ENCODE measurements around the gene BPI. TPM values are rescaled to one million over a fixed set of nuclear protein-coding genes. Genes with fewer than 3 reads are reported as not detected.

Gene BPI
- total RNA-seq, 4 donors from 2014 or later = not detected

DNA sequence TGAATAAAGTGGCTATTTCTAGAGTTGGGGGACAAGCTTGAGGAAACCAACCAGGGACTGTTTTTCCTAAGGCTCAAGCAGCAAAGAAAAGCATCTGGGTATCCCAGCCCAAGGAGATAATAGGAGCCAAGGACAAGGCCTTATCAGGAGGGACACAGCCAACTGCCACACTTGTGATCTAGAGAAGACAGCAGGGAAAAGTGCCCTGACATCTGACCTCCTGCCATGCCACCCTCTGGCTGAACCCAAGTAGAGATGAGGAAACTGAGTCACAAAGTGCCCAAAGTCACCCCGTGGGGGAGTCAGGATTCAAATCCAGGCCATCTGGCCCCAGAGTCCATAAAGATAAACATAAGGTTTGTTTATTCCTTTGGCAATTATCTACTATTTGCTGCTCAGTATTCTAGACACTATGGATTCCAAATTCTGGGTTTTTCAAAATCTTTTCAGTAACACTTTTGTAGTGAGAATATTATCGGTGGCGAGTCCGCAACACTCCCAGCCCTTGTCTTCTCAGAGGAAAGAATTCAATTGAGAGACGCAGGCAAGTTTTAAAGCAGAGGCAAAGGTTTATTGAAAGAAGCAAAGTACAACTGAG, 38.9 kb downstream of the BPI start:
- Histone ChIP-seq H3K4me1 (peaks cover 22 to 26% of the 10 kb centered on the region in 2 donors), H3K36me3 (no peaks in the 10 kb centered on the region), H3K27me3 (no peaks in the 10 kb centered on the region), H3K27ac (no peak overlapping the region), H3K9me3 (no peaks in the 10 kb centered on the region), H3K4me3 (no peak overlapping the region)
- TF ChIP-seq CTCF (IDR thresholded peaks at IDR 0.05 in 4 of 5, conservative IDR thresholded peaks at IDR 0.05 in 1 of 5) (no peak), POLR2A (IDR thresholded peaks at IDR 0.05) (no peak)
- DNase-seq = no peak
- in situ Hi-C loops (cut with MboI; ENCODE audit: low sequenced_read_pairs in 4 of 4) (loop anchor here in 1 of 4 donors (25.0 kb wide), 1 partner anchor 281 kb away; no protein-coding TSS in a partner anchor), intact Hi-C loops (cut with DNase I; ENCODE audit: low total_unique reads) (no loop called here)
- ATAC-seq = no peak

- Histone ChIP-seq H3K27ac (no peak overlapping the region), H3K27me3 (no peaks in the 10 kb centered on the region), H3K4me1 (peaks cover 22 to 26% of the 10 kb centered on the region in 2 donors), H3K4me3 (no peak overlapping the region), H3K36me3 (no peaks in the 10 kb centered on the region), H3K9me3 (no peaks in the 10 kb centered on the region)
- intact Hi-C loops (cut with DNase I; ENCODE audit: low total_unique reads) (no loop called here), in situ Hi-C loops (cut with MboI; ENCODE audit: low sequenced_read_pairs in 4 of 4) (loop anchor here in 1 of 4 donors (25.0 kb wide), 1 partner anchor 281 kb away; no protein-coding TSS in a partner anchor)
- TF ChIP-seq CTCF (IDR thresholded peaks at IDR 0.05 in 4 of 5, conservative IDR thresholded peaks at IDR 0.05 in 1 of 5) (no peak), POLR2A (IDR thresholded peaks at IDR 0.05) (no peak)
- ATAC-seq (no peak), DNase-seq (no peak)
Observed at GRCh38 chr20:38343311-38344106, 39.6 kb downstream of the BPI start.

- ATAC-seq (no peak), DNase-seq (no peak)
- in situ Hi-C loops (cut with MboI; ENCODE audit: low sequenced_read_pairs in 4 of 4) = loop anchor here in 1 of 4 donors (25.0 kb wide), 1 partner anchor 282 kb away; no protein-coding TSS in a partner anchor
- H3K36me3 ChIP-seq = no peaks in the 10 kb centered on the region
- peak overlapping the region in 2 of 4 donors; percentile 71 to 74 for H3K27ac ChIP-seq
- TF ChIP-seq CTCF (IDR thresholded peaks at IDR 0.05 in 4 of 5, conservative IDR thresholded peaks at IDR 0.05 in 1 of 5) (no peak), POLR2A (IDR thresholded peaks at IDR 0.05) (no peak)
- no peaks in the 10 kb centered on the region for H3K27me3 ChIP-seq
- no peak overlapping the region for H3K4me3 ChIP-seq
- intact Hi-C loops (cut with DNase I; ENCODE audit: low total_unique reads) = no loop called here
- H3K9me3 ChIP-seq = no peaks in the 10 kb centered on the region
- H3K4me1 ChIP-seq = peaks cover 22 to 26% of the 10 kb centered on the region in 2 donors
Observed at GRCh38 chr20:38344107-38344701, 40.2 kb downstream of the BPI start.

- no peaks in the 10 kb centered on the region for H3K9me3 ChIP-seq
- no peaks in the 10 kb centered on the region for H3K27me3 ChIP-seq
- H3K27ac ChIP-seq = peak overlapping the region; percentile 36 to 74 (median 64)
- no peak overlapping the region for H3K4me3 ChIP-seq
- peak; percentile 43 to 75 for ATAC-seq
- in situ Hi-C loops (cut with MboI; ENCODE audit: low sequenced_read_pairs in 4 of 4) = loop anchor here in 1 of 4 donors (25.0 kb wide), 1 partner anchor 283 kb away; no protein-coding TSS in a partner anchor
- H3K4me1 ChIP-seq = peaks cover 22 to 26% of the 10 kb centered on the region in 2 donors
- no peak for TF ChIP-seq POLR2A (IDR thresholded peaks at IDR 0.05)
- TF ChIP-seq CTCF (IDR thresholded peaks at IDR 0.05 in 4 of 5, conservative IDR thresholded peaks at IDR 0.05 in 1 of 5) = no peak
- no peaks in the 10 kb centered on the region for H3K36me3 ChIP-seq
- no peak for DNase-seq
- intact Hi-C loops (cut with DNase I; ENCODE audit: low total_unique reads) = no loop called here
Observed at GRCh38 chr20:38345643-38346042, 41.7 kb downstream of the BPI start.

All from gastrocnemius medialis (tissue), 4 donors.